Measurements from ENCODE around the gene SLC35F1.

- TF ChIP-seq CTCF (IDR thresholded peaks at IDR 0.05), result no peak
- TF ChIP-seq POLR2A (IDR thresholded peaks at IDR 0.05; ENCODE audit: low read depth), result no peak
Measured at GRCh38 chr6:118044275-118044674, 137.2 kb downstream of the SLC35F1 start.

Data from esophagus muscularis mucosa (tissue), 3 donors.